ENCODE results near the gene AP5Z1.
"Not testable (repeated sequence)": the region's sequence is repeated elsewhere in the genome, so short reads cannot be mapped to it uniquely, and the experiment has no call there.

Gene AP5Z1

DNA sequence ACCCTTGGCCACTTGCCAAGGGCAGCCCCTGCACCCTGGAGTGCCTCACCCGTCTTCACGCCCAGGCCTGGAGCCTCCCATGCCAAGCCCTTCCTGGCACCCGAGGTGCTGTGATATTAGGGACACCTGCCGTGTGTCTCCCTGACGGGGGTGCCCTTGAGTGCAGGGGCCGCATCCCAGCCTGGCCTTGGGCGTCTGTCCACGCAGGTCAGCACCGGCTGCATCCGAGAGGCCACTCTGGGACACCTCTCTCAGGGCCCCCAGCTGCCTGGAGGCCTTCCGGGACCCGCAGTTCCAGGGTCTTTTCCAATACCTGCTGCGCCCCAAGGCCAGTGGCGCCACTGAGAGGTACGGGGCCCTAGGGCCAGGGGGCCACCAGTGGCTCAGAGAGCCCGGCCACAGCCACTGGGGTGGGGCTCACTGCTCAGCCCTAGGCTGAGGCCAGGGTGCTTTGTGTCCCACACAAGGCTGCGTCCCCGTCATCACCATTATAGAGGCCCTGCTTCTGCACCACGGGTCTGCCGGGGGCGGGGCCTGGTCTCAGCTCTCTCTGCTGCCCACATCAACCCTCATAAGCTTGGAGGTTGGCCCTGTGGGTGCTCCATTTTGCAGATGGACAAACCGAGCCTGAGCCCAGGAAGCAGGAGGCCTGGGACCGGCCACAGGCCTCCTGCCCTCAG is 12.7 kb downstream of the AP5Z1 start:
- no peak for DNase-seq (ENCODE audit: low read depth, low spot score)

DNA sequence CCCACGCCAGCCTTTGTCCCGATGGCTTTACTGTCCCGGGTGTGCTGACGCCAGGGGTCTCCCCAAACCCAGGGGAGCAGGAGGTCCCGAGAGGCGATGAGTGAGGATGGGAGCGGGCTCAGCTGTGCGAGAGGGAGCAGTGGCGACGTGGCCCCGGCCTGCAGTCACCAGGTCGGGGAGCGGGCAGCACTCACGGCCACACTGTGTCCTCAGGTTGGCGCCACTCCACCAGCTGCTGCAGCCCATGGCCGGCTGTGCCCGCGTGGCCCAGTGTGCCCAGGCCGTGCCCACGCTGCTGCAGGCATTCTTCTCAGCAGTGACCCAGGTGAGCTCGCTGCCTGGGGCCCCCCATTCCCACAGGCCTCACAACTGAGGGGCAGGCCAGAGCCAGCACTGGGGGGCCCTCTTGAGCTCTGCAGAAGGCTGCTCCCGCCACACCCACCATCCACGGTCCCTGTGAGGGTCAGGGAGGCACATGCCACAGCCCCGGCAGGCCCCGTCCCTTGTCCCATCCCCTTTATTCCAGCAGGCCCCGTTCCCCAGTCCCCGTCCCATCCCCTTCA is 13.3 kb downstream of the AP5Z1 start:
- DNase-seq (ENCODE audit: low read depth, low spot score) = no peak

DNA sequence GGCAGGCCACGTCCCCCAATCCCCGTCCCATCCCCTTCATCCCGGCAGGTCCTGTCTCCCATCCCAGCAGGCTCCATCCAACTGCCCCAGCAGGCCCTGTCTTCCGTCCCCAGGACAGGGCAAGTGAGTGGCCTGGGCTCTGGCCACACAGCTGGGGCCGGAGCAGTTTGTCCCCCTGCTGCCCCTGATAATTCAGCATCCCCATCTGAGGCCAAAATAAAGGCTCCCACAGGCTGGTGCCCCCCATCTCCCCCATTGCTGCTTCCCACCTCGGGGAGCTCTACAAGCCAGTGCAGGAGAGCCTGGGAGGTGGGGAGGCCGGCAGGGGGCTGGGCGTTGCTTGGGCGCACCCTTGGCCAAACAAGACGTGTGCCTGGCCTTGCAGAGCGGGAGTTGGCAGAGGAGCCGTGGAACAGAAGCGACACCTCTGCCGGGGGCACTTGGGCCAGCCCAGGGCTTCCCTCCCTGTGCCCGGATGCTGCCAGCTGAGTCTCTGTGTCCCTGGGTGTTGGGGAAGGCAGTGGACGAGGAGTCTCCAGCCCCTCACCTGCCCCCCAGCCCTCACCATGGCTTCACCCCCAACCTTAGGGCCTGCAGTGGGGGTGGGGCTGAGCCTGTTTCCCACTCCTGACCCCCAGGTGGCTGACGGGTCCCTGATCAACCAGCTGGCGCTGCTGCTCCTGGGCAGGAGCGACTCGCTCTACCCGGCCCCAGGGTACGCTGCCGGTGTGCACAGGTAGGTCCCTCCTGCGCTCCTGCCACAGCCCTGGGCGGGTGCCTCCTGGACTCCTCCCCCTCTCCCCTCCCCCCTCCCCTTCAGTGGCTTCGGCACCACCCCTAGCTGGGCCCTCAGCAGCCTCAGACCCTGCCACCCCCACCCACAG is 14.0 kb downstream of the AP5Z1 start:
- DNase-seq (ENCODE audit: low read depth, low spot score) = no peak

DNA sequence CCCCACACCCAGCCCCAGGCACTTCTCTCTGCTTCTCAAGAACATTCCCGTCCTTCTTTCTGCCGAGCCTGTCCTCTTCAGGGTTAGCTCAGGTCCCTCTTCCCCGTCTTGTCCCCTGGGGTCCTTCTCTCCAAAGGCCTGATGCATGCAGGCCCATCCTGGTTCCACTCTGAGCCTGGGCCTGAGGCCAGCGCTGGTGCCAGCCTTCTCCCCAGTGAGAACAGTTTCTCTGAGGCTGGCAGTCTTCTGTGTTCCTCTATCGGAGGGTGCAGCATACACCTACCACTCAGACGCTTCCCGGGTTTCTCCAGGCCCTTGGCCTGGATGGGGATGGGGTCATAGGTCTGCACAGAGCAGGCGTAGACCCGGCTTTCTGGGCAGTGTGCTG is 14.6 kb downstream of the AP5Z1 start:
- no peak for DNase-seq (ENCODE audit: low read depth, low spot score)

DNA sequence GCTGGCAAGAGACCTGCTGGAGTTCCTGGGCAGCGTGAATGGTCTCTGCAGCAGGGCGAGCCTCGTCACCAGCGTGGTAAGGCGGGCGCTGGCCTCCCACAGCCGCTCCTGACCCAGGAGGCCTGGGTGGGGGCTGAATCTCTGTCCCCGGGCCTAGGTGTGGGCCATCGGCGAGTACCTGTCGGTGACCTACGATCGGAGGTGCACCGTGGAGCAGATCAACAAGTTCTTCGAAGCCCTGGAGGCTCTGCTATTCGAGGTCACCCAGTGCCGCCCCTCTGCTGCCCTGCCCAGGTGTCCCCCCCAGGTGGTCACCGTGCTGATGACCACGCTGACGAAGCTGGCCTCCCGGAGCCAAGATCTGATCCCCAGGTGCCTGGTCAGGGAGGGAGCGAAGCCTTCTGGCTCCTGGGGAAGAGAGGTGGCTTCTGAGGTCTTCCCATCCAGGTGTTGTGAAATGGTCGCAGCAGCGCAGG is 15.1 kb downstream of the AP5Z1 start:
- DNase-seq (ENCODE audit: low read depth, low spot score) = no peak

DNA sequence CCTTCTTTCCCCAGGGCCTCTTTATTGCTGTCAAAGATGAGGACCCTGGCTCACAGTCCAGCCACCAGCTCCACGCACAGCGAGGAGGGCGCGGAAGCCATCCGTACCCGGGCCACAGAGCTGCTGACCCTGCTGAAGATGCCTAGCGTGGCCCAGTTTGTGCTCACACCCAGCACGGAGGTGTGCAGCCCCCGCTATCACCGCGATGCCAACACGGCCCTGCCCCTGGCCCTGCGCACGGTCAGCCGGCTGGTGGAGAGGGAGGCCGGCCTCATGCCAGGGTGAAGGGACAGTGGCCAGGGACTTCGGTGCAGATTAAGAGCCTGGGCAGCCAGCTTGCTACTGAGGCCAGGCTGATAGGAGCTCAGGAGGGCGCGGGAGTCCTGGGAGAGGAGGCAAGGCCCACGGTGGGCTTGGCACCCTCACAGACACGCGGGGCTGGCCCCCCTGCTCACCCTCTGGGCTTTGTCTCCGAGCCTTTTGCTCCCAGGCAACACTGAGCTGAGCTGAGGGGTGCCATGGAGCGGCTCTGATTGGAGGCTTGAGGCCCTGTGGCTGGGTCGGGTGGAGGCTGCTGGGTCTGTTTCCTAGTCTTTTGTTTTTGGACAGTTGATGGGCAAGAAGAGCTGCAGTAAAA is 15.8 kb downstream of the AP5Z1 start:
- DNase-seq (ENCODE audit: low read depth, low spot score) = no peak

DNA sequence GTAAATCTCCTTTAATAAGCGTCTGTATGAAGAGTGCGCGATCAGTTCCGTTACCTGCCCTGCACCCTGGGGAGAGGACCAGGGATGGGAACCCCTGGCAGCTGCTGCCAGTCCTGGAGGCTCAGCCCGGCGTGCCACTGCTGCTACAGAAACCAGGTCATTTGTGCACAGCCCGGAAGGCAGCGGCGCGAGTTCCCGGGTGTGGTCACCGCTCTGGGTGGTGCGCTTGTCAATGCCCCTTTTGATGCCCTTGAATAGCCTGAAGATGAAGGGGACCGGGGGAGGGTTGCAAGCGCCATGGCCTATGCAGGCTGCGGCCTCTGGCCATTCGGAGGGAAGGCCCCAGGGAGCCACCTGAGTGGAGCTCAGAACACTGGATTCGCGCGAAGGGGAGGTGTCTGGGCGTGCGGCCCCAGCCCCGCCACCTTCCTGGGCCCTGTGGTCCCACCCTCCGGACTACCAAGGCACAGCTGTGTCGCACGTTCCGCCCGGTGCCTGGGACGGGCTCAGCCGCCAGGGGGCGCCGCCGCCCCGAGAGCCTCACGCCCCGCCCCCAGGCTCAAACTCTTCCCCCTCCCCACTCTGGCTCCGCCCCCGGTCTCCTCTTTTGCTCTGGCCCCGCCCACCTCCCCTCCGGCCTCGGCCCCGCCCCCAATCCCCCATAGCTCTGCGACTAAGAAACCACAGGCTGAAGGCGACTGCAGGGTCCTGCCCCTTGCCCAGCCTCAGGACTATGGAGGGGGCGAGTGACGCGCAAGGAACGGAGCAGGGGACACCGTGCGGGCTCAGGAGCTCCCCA is 16.5 kb downstream of the AP5Z1 start:
- DNase-seq (ENCODE audit: low read depth, low spot score) = no peak

DNA sequence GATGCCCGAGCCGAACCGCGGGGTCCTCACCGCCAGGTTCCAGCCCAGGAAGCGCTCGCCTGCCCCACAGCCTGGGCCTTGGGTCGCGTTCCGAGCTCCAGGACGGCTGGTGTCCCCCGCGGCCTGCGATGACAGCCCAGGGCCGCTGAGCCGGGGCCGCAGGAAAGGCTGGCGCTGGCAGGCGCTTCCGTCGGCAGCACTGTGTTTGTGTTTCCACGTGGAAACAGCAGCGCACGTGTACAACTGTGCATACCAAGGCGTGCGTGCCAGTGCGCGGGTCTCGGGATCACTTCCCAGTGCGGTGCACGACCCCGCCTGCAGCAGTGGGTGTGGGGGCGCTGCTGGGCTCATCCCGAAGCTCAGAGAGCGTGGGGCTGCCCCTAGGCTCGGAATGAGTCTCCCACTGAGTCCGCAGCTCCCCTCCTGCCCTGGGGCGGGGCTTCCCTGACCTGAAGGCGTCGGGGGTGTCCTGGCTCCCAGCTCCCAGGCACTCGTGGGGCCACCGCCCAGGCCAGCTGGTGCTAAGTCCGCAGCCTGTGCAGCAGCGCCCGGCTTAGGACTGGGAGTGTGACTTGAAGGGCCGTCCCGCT is 17.2 kb downstream of the AP5Z1 start:
- DNase-seq (ENCODE audit: low read depth, low spot score) = no peak

DNA sequence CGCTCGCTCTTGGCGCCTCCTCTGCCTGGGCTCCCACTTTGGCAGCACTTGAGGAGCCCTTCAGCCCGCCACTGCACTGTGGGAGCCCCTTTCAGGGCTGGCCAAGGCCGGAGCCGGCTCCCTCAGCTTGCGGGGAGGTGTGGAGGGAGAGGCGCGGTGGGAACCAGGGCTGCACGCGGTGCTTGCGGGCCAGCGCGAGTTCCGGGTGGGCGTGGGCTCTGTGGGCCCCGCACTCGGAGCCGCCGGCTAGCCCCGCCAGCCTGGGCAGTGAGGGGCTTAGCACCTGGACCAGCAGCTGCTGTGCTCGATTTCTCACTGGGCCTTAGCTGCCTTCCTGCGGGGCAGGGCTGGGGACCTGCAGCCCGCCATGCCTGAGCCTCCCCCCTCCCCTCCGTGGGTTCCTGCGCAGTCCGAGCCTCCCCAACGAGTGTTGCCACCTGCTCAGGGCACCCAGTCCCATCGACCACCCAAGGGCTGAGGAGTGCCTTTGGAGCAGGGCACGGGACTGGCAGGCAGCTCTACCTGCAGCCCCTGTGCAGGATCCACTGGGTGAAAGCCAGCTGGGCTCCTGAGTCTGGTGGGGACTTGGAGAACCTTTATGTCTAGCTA is 18.1 kb downstream of the AP5Z1 start:
- not testable (repeated sequence) for DNase-seq (ENCODE audit: low read depth, low spot score)

DNA sequence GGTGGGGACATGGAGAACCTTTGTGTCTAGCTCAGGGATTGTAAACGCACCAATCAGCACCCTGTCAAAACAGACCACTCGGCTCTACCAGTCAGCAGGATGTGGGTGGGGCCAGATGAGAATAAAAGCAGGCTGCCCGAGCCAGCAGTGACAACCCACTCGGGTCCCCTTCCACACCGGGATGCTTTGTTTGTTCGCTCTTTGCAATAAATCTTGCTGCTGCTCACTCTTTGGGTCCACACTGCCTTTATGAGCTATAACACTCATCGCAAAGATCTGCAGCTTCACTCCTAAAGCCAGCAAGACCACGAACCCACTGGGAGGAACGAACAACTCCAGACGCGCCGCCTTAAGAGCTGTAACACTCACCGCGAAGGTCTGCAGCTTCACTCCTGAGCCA is 18.7 kb downstream of the AP5Z1 start:
- not testable (repeated sequence) for DNase-seq (ENCODE audit: low read depth, low spot score)

DNA sequence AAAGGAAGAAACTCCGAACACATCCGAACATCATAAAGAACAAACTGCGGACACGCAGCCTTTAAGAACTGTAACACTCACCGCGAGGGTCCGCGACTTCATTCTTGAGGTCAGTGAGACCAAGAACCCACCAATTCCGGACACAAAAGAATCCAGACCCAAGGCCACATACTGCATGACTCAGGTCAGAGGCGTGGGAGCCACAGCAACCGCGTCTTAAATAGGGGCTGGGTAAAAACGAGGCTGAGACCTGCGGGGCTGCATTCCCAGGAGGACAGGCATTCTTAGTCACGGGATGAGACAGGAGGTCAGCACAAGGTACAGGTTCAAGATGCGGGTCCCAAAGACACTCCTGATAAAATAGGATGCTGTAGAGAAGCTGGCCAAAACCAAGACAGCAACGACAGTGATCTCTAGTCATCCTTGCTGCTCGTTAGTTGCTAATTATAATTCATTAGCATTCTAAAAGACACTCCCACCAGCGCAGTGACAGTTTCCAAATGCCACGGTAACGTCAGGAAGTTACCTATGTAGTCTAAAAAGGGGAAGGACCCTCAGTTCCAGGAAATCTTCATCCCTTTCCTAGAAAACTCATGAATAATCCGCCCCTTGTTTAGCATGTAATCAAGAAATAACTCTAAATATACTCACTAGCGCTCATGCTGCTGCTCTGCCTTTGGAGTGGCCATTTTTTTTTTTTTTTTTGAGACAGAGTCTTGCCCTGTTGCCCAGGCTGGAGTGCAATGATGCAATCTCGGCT is 19.3 kb downstream of the AP5Z1 start:
- no peak for DNase-seq (ENCODE audit: low read depth, low spot score)

DNA sequence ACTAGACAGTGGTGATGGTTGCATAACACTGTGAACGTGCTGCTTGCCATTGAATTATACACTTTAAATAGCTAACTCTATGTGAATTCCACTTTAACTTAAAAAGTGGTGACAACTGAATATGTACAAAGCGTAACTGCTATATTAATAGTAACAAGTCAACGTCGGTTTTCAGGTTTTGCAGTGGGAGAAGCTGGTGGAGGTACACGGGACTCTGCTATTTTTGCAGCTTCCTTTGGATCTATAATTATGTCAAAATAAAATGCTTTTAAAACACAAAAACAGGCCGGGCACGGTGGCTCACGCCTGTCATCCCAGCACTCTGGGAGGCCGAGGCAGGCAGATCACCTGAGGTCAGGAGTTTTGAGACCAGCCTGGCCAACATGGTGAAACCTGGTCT is 21.0 kb downstream of the AP5Z1 start:
- no peak for DNase-seq (ENCODE audit: low read depth, low spot score)

DNA sequence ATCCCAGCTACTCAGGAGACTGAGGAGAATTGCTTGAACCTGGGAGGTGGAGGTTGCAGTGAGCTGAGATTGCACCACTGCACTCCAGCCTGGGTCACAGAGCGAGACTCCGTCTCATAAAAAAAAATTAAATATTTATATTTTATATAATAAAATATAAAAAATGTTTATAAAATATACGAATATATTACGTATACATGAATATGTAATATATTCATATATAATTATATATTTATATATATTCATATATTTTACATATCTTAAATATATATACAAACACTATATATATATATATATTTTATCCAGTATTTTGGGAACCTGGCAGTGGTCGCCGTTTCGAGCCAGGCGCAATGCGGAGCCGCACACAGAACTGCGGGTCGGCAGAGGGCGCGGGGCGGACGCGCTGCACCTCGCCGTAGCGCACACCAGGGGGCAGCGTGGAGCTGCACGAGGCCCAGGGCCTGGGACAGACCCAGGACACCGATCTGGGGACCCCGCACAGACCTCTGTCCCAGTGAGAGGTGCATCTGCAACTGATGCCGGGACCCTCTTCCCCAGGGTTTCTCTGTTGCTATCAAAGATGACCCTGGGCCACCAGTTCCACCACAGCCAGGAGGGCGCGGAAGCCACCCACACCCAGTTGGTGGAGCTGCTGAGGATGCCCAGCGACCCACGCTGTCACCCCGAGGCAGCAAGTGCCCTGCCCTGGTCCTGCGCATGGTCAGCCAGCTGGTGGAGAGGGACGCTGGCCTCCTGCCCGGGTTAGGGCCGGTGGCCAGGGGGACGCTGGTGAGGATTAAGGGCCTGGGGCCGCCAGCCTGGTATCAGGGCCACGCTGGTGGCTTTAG is 22.7 kb downstream of the AP5Z1 start:
- no peak for DNase-seq (ENCODE audit: low read depth, low spot score)

DNA sequence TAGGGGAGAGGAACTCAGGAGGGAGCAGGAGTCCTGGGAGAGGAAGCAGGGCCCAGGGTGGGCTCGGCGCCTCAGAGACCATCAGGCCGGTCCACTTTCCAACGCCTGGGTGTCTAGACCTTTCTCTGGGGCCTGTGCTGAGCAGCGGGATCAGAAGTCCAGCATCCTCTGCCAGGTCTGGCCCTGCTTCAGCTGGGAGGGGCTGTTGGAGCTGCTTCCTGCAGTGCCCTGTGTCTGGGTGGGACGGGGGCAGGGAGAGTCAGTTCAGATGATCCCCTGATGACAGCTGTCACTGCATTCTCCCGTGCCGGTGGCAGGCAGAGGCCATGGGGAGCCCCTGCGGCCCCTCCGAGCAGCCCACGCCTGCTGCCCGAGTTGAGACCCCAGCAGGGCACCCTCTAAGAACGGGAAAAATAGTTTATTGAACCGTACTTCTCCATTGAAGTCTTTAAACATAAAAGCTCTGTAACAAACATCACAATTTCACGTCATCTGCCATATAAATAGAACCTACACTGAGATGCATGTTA is 23.3 kb downstream of the AP5Z1 start:
- no peak for DNase-seq (ENCODE audit: low read depth, low spot score)

DNA sequence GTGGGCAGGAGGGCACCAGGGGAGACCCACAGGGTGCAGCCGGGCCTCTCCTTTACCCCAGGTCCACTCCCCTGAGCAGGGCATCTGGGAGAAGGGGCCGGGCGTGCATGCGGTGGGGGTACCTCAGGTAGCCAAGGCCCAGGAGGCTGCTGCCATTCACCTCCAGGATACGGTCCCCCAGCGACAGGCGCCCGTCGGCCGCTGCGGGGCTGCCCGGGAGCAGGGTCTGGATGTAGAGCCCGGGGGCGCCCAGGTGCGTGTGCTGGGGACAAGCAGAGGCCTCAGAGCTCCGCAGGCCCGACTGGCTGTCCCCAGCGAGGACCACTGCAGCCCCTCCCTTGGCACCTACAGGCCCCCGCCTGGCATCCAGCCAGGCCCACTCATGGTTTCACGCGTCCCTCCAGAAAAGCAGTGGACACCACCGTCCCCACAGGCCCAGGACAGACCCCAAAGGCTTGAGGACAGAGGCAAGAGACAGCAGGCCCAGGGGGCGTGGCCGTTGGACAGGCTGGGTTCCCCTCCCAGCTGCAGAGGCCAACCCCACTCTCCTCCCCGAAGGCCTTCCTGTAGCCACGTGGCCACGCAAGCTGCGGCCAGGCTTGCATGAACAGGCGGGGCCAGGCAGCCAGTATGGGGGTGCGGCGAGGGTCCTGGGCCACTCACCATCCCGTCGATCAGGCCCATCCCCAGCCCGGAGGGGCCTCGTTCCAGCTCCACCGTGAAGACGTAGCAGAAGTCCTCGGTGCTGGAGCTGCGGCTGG is 24.3 kb downstream of the AP5Z1 start:
- DNase-seq (ENCODE audit: low read depth, low spot score) = no peak

DNA sequence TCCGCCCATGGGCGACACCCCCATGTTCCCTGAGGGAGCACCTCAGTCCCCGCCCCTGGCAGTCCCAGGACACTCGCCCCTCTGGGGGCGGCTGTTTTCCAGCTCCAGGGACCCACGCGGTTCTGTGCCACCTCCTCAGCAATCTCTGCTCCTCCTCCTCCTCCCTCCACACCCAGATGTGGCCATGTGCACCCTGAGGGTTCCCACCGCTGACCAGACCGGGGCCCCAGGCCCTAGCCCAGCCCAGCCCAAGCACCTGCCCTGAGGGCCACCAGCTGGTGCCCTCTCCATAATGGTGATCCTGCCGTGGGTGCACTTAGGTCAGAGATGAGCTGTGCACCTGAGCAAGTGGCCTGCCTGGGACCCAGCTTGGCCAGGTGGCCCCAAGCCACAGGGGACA is 25.1 kb downstream of the AP5Z1 start:
- no peak for DNase-seq (ENCODE audit: low read depth, low spot score)

DNA sequence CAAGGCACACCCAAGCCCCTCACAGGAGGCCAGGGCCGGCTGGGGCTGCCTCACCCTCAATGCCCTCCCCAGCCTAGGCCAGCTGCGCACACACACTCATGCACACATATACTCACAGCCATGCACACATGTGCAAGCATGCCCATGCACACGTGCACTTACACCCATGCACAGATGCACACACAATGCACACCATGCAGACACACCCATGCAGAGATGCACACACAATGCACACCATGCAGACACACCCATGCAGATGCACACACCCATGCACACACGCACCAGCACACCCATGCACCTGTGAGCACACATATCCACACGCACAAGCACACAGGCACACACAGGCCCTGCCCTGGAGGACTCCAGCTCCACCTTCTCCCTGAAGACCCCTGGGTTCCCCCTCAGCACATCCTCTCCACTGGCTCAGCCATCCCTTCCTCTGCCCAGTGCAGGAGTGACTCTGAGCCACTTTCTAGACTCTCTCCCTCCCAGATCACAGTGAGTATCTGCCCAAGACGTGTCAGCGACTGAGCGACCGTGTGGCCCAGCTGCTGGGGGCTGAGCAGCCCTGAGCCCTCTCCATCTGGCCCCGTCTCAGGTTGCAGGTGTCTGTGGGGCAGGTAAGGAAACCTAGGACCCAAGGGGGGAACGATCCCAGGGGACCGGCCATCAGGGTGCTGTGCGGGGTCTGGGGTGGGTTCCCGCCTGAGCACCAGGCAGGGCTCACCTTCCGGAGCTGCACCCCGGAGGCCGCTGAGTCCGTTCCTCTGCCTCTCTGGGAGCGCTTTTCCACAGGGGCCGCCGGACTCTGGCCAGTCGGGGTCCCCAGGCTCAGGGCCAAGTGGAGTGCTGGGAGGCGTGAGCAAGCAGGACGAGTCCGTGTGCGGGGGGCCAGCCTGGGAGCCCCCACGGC is 25.8 kb downstream of the AP5Z1 start:
- no peak for DNase-seq (ENCODE audit: low read depth, low spot score)

All from iPS DF 19.7 (cell line).